IgD-negative memory B cell (primary cell): ENCODE results near the gene DNA2. TPM values are rescaled to one million over a fixed set of nuclear protein-coding genes. Genes with fewer than 3 reads are reported as not detected.

Source experiments
- polyA plus RNA-seq: library from polyadenylated mRNA; unstranded; fragments of 300-500 nt; fragmentation: Illumina TruSeq; gene quantifications from one replicate; pipeline ENCODE4 v1.2.3, GENCODE V29; 2021

The DNA2 gene
- polyA plus RNA-seq, 1 donor from 2014 or later: 0.23 TPM

Other genes with a start within 250 kb of the DNA2 start
- not detected for gene ATOH7, start 239.9 kb downstream of the DNA2 start, polyA plus RNA-seq
- 122 TPM for gene HNRNPH3, start 139.9 kb downstream of the DNA2 start, polyA plus RNA-seq
- gene PBLD, start 139.0 kb downstream of the DNA2 start, polyA plus RNA-seq: 0.45 TPM
- 7.5 TPM for gene RUFY2, start 64.7 kb downstream of the DNA2 start, polyA plus RNA-seq
- 4.6 TPM for gene SLC25A16, start 55.5 kb upstream of the DNA2 start, polyA plus RNA-seq
- 1.0 TPM for gene TET1, start 88.4 kb upstream of the DNA2 start, polyA plus RNA-seq
- 40.1 TPM for gene CCAR1, start 249.3 kb upstream of the DNA2 start, polyA plus RNA-seq